GM21423 (cell line): ENCODE results near the gene SSX2IP.
"Not testable (repeated sequence)": the region's sequence is repeated elsewhere in the genome, so short reads cannot be mapped to it uniquely, and the experiment has no call there.

Experiments
- ATAC-seq: cut with Tn5 transposase; IDR thresholded peaks from one replicate; pipeline ENCODE4 v1.9.1; 2021; ENCODE audit warnings: mild to moderate bottlenecking, moderate library complexity; ENCODE audit not compliant: unreplicated experiment

SSX2IP gene

GRCh38 chr1:84690397-84691121 is at the start of gene SSX2IP:
SSX2IP (minus strand) TSS chr1:84690461; CDS start chr1:84671219, 19,242 bp downstream.
- ATAC-seq = peak; percentile 91

GRCh38 chr1:84738237-84738636 is 48.0 kb upstream of the SSX2IP start:
- no peak for ATAC-seq

- ATAC-seq = no peak
Measured at GRCh38 chr1:84737590-84737989, 47.3 kb upstream of the SSX2IP start.

GRCh38 chr1:84736944-84737343 is 46.7 kb upstream of the SSX2IP start:
- no peak for ATAC-seq

- no peak for ATAC-seq
Measured at GRCh38 chr1:84736445-84736844, 46.2 kb upstream of the SSX2IP start.

- no peak for ATAC-seq
Measured at GRCh38 chr1:84735483-84735882, 45.2 kb upstream of the SSX2IP start.

GRCh38 chr1:84732520-84732919 is 42.3 kb upstream of the SSX2IP start:
- no peak for ATAC-seq

- ATAC-seq = no peak
Measured at GRCh38 chr1:84731519-84731918, 41.3 kb upstream of the SSX2IP start.

- ATAC-seq = not testable (repeated sequence)
Measured at GRCh38 chr1:84727711-84728110, 37.5 kb upstream of the SSX2IP start.

- no peak for ATAC-seq
Measured at GRCh38 chr1:84726593-84727499, 36.6 kb upstream of the SSX2IP start.

- ATAC-seq = no peak
Measured at GRCh38 chr1:84724128-84724860, 34.0 kb upstream of the SSX2IP start.

- ATAC-seq = no peak
Measured at GRCh38 chr1:84722794-84723193, 32.5 kb upstream of the SSX2IP start.

- ATAC-seq = not testable (repeated sequence)
Measured at GRCh38 chr1:84721872-84722271, 31.6 kb upstream of the SSX2IP start.

- ATAC-seq = no peak
Measured at GRCh38 chr1:84721152-84721551, 30.9 kb upstream of the SSX2IP start.

- ATAC-seq = no peak
Measured at GRCh38 chr1:84720221-84720780, 30.0 kb upstream of the SSX2IP start.

- no peak for ATAC-seq
Measured at GRCh38 chr1:84719543-84720217, 29.4 kb upstream of the SSX2IP start.

- ATAC-seq = no peak
Measured at GRCh38 chr1:84715342-84716019, 25.2 kb upstream of the SSX2IP start.

- no peak for ATAC-seq
Measured at GRCh38 chr1:84712276-84712874, 22.1 kb upstream of the SSX2IP start.

- no peak for ATAC-seq
Measured at GRCh38 chr1:84711869-84712268, 21.6 kb upstream of the SSX2IP start.
